Large intestine (tissue), 12 donors: Measurements from ENCODE around the gene ZNF624. TPM values are rescaled to one million over a fixed set of nuclear protein-coding genes. Genes with fewer than 3 reads are reported as not detected.
"Not testable (repeated sequence)": the region's sequence is repeated elsewhere in the genome, so short reads cannot be mapped to it uniquely, and the experiment has no call there.

Experiments
- DNase-seq, 2 donors: peaks; one replicate each; pipeline versions ENCODE4 v3.0.0 to v3.0.0-alpha.2; 2013
- H3K27ac ChIP-seq: one replicate; pipeline ENCODE4 v1.5.1; 2013; ENCODE audit warnings: low read length
- H3K27me3 ChIP-seq: 2 replicates; pipeline ENCODE4 v1.6.1; 2013; ENCODE audit warnings: low read length; ENCODE audit not compliant: control insufficient read depth, insufficient read depth
- H3K36me3 ChIP-seq: 2 replicates; pipeline ENCODE4 v1.6.1; 2013; ENCODE audit warnings: low read length; ENCODE audit not compliant: control insufficient read depth, insufficient read depth
- H3K4me1 ChIP-seq: one replicate; pipeline ENCODE4 v1.6.1; 2013; ENCODE audit warnings: low read length; ENCODE audit not compliant: control insufficient read depth, insufficient read depth
- H3K4me3 ChIP-seq: one replicate; pipeline ENCODE4 v1.5.1; 2013; ENCODE audit warnings: low read length
- H3K9me3 ChIP-seq: one replicate; pipeline ENCODE4 v1.6.1; 2013; ENCODE audit warnings: mild to moderate bottlenecking, low read depth, low read length, moderate library complexity; ENCODE audit not compliant: control insufficient read depth
- WGBS: methylation state at CpG from one replicate; pipeline ENCODE4 v1.1.5; 2013; ENCODE audit warnings: low lambda C conversion rate; ENCODE audit not compliant: insufficient coverage; 5-methylcytosine and 5-hydroxymethylcytosine counted together
- long read RNA-seq, 11 donors: transcript quantifications; one replicate each; lab custom pipeline, GENCODE V29; 2026
- polyA plus RNA-seq: library from polyadenylated mRNA; unstranded; fragments of 120-200 nt; gene quantifications from one replicate; pipeline ENCODE4 v1.2.1, GENCODE V29; 2013

ZNF624 gene
- 5.3 TPM for polyA plus RNA-seq
- long read RNA-seq, donor 1, full-length matches to known transcripts, result 2 of 2 reads
- long read RNA-seq, donor 1, partial matches to known transcripts, result 0 of 2 reads
- long read RNA-seq, donor 1, other reads (novel, unspliced or antisense), result 0 of 2 reads
- long read RNA-seq, donor 2, full-length matches to known transcripts, result 4 of 4 reads
- long read RNA-seq, donor 2, partial matches to known transcripts, result 0 of 4 reads
- long read RNA-seq, donor 2, other reads (novel, unspliced or antisense), result 0 of 4 reads
- long read RNA-seq, donor 3, result 0 reads
- long read RNA-seq, donor 4, result 0 reads
- long read RNA-seq, donor 5, full-length matches to known transcripts, result 2 of 2 reads
- long read RNA-seq, donor 5, partial matches to known transcripts, result 0 of 2 reads
- long read RNA-seq, donor 5, other reads (novel, unspliced or antisense), result 0 of 2 reads
- long read RNA-seq, donor 6, full-length matches to known transcripts, result 6 of 6 reads
- long read RNA-seq, donor 6, partial matches to known transcripts, result 0 of 6 reads
- long read RNA-seq, donor 6, other reads (novel, unspliced or antisense), result 0 of 6 reads
- long read RNA-seq, donor 7, full-length matches to known transcripts, result 3 of 3 reads
- long read RNA-seq, donor 7, partial matches to known transcripts, result 0 of 3 reads
- long read RNA-seq, donor 7, other reads (novel, unspliced or antisense), result 0 of 3 reads
- long read RNA-seq, donor 8, full-length matches to known transcripts, result 7 of 7 reads
- long read RNA-seq, donor 8, partial matches to known transcripts, result 0 of 7 reads
- long read RNA-seq, donor 8, other reads (novel, unspliced or antisense), result 0 of 7 reads
- long read RNA-seq, donor 9, full-length matches to known transcripts, result 3 of 3 reads
- long read RNA-seq, donor 9, partial matches to known transcripts, result 0 of 3 reads
- long read RNA-seq, donor 9, other reads (novel, unspliced or antisense), result 0 of 3 reads
- long read RNA-seq, donor 10, full-length matches to known transcripts, result 4 of 4 reads
- long read RNA-seq, donor 10, partial matches to known transcripts, result 0 of 4 reads
- long read RNA-seq, donor 10, other reads (novel, unspliced or antisense), result 0 of 4 reads
- long read RNA-seq, donor 11, full-length matches to known transcripts, result 2 of 2 reads
- long read RNA-seq, donor 11, partial matches to known transcripts, result 0 of 2 reads
- long read RNA-seq, donor 11, other reads (novel, unspliced or antisense), result 0 of 2 reads

- DNase-seq, result peak; percentile 95 to 98
- no CpG with 5 or more reads among the region's 55 CpGs for WGBS
These were observed at the start of gene ZNF624 for GRCh38 chr17:16653367-16654041. Gene ZNF624, minus strand, starts transcription at chr17:16653850.

DNA sequence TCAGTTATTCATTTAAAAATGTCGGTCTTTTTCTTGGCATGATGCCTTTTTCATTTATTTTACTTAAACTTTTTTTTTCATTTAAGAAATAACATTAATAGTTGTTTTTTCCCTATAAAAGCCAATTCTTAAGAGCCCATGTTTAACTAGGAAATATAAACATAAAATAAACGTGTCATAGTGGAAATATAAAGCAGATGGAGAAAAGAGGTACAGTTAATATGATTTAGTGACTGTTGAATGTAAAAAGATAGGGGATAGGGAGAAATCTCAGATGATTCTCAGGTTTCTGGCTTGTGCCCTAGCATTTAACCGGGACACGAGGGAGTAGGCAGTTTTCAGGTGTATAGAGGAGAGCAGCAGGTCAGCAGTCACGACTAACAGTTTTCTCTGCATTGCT lies 44.0 kb upstream of the ZNF624 start:
- not testable (repeated sequence) for H3K9me3 ChIP-seq, H3K36me3 ChIP-seq, H3K27ac ChIP-seq, H3K4me3 ChIP-seq, H3K4me1 ChIP-seq, H3K27me3 ChIP-seq, DNase-seq
- WGBS, result 80% methylated on average over 1 of the region's 5 CpGs

More at GRCh38 chr17:16653367-16654041, at the start of gene ZNF624:
- Histone ChIP-seq H3K27ac (peak within 1 kb of the TSS; percentile 89), H3K36me3 (peaks cover 3% of the 10 kb centered on the region), H3K4me1 (no peaks in the 10 kb centered on the region), H3K27me3 (no peaks in the 10 kb centered on the region), H3K9me3 (no peaks in the 10 kb centered on the region), H3K4me3 (peak within 1 kb of the TSS; percentile 84)

GRCh38 chr17:16690447-16690846 lies 36.8 kb upstream of the ZNF624 start:
- DNase-seq, H3K4me3 ChIP-seq: not testable (repeated sequence)

GRCh38 chr17:16689731-16690281 lies 36.2 kb upstream of the ZNF624 start, which contains the start of gene CCDC144A:
Gene CCDC144A, plus strand, starts transcription at chr17:16690241. Its CDS starts 160 bp downstream, at chr17:16690401.
- H3K27me3 ChIP-seq, H3K27ac ChIP-seq, H3K4me1 ChIP-seq, H3K9me3 ChIP-seq, H3K4me3 ChIP-seq, H3K36me3 ChIP-seq: not testable (repeated sequence)
- WGBS, result no CpG with 5 or more reads among the region's 33 CpGs
- DNase-seq, result peak in 1 of 2 donors; percentile 19

More at GRCh38 chr17:16690447-16690846, 36.8 kb upstream of the ZNF624 start:
- not testable (repeated sequence) for H3K9me3 ChIP-seq, H3K4me1 ChIP-seq, H3K36me3 ChIP-seq, H3K27ac ChIP-seq, H3K27me3 ChIP-seq
- no CpG with 5 or more reads among the region's 30 CpGs for WGBS

DNA sequence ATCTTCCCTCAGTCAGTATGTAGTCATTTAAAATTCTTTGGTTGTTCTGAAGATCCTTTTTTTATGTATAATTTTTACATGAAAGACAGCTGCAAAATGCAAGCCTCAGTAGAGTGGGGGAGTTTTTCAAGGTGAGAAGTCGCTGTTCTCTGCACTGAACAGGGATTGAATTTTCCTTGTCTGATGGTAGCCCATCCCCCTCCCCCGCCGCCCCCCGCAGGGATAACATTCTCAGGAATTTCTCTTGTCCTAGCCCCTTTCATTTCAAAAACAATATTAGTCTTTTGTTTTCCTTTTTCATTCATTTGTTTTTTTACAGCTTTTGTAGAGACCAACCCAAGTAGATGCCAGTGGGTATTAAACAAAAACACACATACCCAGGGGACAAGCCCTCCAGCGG lies 33.5 kb upstream of the ZNF624 start:
- not testable (repeated sequence) for H3K4me1 ChIP-seq, H3K9me3 ChIP-seq, H3K27ac ChIP-seq, DNase-seq, H3K4me3 ChIP-seq, H3K36me3 ChIP-seq
- no CpG with 5 or more reads among the region's 5 CpGs for WGBS
- H3K27me3 ChIP-seq, result peaks cover 11% of the 10 kb centered on the region

DNA sequence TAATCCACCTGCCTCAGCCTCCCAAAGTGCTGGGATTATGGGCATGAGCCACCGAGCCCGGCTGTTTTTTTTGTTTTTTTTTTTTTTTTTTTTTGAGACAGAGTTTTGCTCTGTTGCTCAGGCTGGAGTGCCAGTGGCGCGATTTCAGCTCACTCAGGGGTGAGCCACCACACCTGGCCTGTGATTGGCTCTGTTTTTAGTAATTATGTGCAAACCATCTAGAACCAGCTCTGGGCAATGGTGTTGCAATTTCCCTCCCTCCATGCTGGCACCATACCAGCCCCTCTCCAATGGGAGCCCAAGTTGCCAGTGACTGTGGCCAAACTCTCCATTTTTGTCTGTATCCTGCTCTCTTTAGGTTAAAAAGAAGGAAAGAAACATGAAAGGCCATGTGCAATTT lies 32.4 kb upstream of the ZNF624 start:
- not testable (repeated sequence) for DNase-seq, H3K27ac ChIP-seq, H3K4me1 ChIP-seq, H3K36me3 ChIP-seq, H3K9me3 ChIP-seq, H3K4me3 ChIP-seq
- WGBS, result no CpG with 5 or more reads among the region's 4 CpGs
- peaks cover 11% of the 10 kb centered on the region for H3K27me3 ChIP-seq

- WGBS, result 100% methylated on average over 1 of the region's 44 CpGs
- H3K4me1 ChIP-seq, H3K9me3 ChIP-seq, H3K36me3 ChIP-seq, H3K27ac ChIP-seq, H3K4me3 ChIP-seq: not testable (repeated sequence)
- H3K27me3 ChIP-seq, result peaks cover 11% of the 10 kb centered on the region
- DNase-seq, result peak in 1 of 2 donors; percentile 4
These were observed 29.9 kb upstream of the ZNF624 start for GRCh38 chr17:16683290-16684138.

DNA sequence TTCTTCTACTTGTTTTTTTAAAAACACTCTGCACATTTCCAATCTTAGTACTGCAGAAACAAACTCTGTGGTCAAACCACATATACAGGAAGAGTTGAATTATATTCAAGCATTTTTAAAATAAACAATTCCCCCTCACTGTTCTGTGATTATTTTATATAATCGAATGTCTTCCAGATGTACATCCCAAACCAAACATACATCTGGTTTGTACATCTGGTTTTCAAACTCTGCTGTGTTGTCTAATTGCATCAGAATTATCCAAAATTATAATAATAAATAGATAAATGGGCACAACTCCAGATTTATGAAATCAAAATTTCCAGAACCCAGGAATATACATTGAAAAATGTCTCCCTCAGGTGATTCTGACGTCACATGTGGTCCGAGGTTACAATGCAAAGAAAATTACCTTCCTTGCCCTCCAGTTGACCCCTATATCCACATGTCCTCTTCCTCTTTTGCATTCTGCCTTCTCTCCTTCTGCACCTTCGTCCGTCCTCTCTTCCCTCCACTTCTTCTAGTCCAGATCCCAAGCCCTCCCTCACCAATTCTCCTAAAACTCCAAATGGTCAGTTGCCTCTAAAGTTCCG lies 23.1 kb upstream of the ZNF624 start:
- DNase-seq, result no peak
- no peaks in the 10 kb centered on the region for H3K36me3 ChIP-seq
- no peaks in the 10 kb centered on the region for H3K4me1 ChIP-seq
- 91% methylated on average over 3 of the region's 6 CpGs for WGBS
- no peaks in the 10 kb centered on the region for H3K27me3 ChIP-seq
- H3K27ac ChIP-seq, result no peak overlapping the region
- H3K4me3 ChIP-seq, result no peak overlapping the region
- no peaks in the 10 kb centered on the region for H3K9me3 ChIP-seq
